Measurements from ENCODE around the gene COQ8B.

The COQ8B gene

GRCh38 chr19:40717325-40717879, 716 bp upstream of the COQ8B start:
- H3K4me3 ChIP-seq (ENCODE audit: low read depth, low read length), result peak overlapping the region; percentile 85
- DNase-seq (ENCODE audit: low read depth), result no peak
- TF ChIP-seq CTCF (IDR thresholded peaks at IDR 0.05; ENCODE audit: insufficient read depth, low read depth, low read length, missing control alignments), result no peak

GRCh38 chr19:40716031-40716481, 630 bp downstream of the COQ8B start:
- peak; percentile 58 for DNase-seq (ENCODE audit: low read depth)
- TF ChIP-seq CTCF (IDR thresholded peaks at IDR 0.05; ENCODE audit: insufficient read depth, low read depth, low read length, missing control alignments), result no peak
- H3K4me3 ChIP-seq (ENCODE audit: low read depth, low read length), result peak overlapping the region; percentile 85

- peak; percentile 94 for DNase-seq (ENCODE audit: low read depth)
- TF ChIP-seq CTCF (IDR thresholded peaks at IDR 0.05; ENCODE audit: insufficient read depth, low read depth, low read length, missing control alignments), result no peak
- peak overlapping the region; percentile 85 for H3K4me3 ChIP-seq (ENCODE audit: low read depth, low read length)
Observed at GRCh38 chr19:40714441-40715299, 2.0 kb downstream of the COQ8B start.

- H3K4me3 ChIP-seq (ENCODE audit: low read depth, low read length), result no peak overlapping the region
- no peak for TF ChIP-seq CTCF (IDR thresholded peaks at IDR 0.05; ENCODE audit: insufficient read depth, low read depth, low read length, missing control alignments)
Observed at GRCh38 chr19:40713939-40714338, 2.7 kb downstream of the COQ8B start.

GRCh38 chr19:40709817-40710216, 6.9 kb downstream of the COQ8B start:
- no peak for TF ChIP-seq CTCF (IDR thresholded peaks at IDR 0.05; ENCODE audit: insufficient read depth, low read depth, low read length, missing control alignments)
- no peak overlapping the region for H3K4me3 ChIP-seq (ENCODE audit: low read depth, low read length)

More at GRCh38 chr19:40713939-40714338, 2.7 kb downstream of the COQ8B start:
- no peak for DNase-seq (ENCODE audit: low read depth)

GRCh38 chr19:40707615-40708014, 9.1 kb downstream of the COQ8B start:
- DNase-seq (ENCODE audit: low read depth), result no peak
- H3K4me3 ChIP-seq (ENCODE audit: low read depth, low read length), result no peak overlapping the region
- no peak for TF ChIP-seq CTCF (IDR thresholded peaks at IDR 0.05; ENCODE audit: insufficient read depth, low read depth, low read length, missing control alignments)

More at GRCh38 chr19:40709817-40710216, 6.9 kb downstream of the COQ8B start:
- no peak for DNase-seq (ENCODE audit: low read depth)

Measured in GM12865 (cell line).